Hepatic stellate cell (primary cell): ENCODE measurements around the gene DLGAP1.

Experiments
- DNase-seq: peaks from one replicate; pipeline ENCODE4 v3.0.0; 2011; ENCODE audit warnings: low spot score

The DLGAP1 gene

DNA sequence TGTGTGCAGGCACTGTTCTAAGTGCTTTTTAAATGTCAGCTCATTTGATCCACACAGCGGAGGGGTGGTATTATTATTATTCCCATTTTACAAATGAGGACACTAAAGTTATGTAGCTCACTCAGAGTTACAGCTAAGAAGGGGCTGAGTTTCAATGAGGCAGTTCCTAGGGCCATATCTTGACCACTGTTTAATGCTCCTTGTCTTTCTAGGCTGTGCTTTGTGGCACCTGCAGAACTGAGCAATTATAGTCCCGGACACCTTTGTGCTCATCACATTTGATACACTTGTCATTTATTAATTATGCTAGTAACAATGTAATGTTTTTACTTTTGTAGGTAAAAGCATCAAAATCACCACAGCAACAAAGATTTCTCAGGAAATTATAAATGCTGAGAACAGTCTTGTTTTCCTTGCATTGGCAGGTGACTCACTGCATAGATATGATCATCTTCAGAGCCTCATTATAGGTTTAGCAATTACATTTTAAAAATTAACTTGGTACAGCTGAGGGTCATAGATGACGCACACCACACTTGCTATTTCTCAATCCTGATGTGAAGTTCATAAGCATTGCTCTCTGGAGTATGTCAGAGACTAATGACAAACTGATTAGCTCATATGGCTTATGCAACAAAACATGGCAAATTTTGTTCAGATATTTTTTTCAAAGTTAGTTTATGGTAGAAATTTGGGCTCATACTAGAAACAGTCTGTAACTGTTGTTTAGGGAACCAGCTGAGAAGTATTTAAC lies 638.3 kb downstream of the DLGAP1 start:
- no peak for DNase-seq

DNA sequence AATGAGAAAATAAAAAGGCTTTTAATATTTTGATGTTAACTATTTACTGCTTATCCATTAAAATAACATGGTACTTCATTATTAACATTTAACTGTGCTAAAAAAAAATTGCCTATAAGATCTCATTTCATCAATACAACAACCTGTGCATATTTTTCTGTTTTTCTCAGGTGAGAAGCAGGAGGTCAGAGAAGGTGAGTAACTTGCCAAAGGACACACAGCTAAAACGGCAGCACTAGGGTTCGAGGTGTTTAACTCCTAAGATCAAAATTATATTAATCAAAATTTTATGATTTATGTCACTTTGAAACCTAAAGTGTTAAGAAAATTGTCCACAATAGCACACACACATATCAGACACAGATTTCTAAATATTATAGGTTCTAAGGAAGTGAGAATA lies 639.1 kb downstream of the DLGAP1 start:
- DNase-seq, result no peak

GRCh38 chr18:3814816-3815215 lies 640.3 kb downstream of the DLGAP1 start:
- DNase-seq, result no peak

GRCh38 chr18:3810296-3810695 lies 644.8 kb downstream of the DLGAP1 start:
- DNase-seq, result no peak

GRCh38 chr18:3808985-3809780 lies 645.9 kb downstream of the DLGAP1 start:
- DNase-seq, result no peak

GRCh38 chr18:3806656-3807055 lies 648.5 kb downstream of the DLGAP1 start:
- DNase-seq, result no peak

DNA sequence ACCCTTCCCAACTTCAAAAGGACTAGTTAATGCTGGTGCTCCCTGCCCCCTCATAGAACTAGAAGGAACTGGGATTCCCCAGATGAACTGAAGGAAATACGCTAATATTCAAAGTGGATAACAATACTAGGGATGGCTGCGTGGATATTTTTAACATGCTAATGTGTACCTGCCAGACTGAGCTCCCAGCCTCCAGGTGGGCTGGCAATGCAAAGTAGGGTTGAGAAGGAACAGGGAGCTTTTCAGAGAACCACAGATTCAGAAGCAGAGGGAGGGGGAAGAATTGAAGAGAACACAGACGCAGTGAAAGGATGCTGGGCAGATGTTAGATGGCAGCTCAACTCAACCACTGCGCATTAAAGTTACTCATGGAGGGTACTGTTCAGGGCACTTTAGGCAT lies 650.8 kb downstream of the DLGAP1 start:
- no peak for DNase-seq

GRCh38 chr18:3803350-3803749 lies 651.8 kb downstream of the DLGAP1 start:
- no peak for DNase-seq

GRCh38 chr18:3799515-3799914 lies 655.6 kb downstream of the DLGAP1 start:
- DNase-seq, result no peak

- no peak for DNase-seq
Observed at GRCh38 chr18:3798032-3798431, 657.1 kb downstream of the DLGAP1 start.

GRCh38 chr18:3796434-3796833 lies 658.7 kb downstream of the DLGAP1 start:
- DNase-seq, result no peak

- DNase-seq, result no peak
Observed at GRCh38 chr18:3794537-3795348, 660.4 kb downstream of the DLGAP1 start.

GRCh38 chr18:3793545-3793944 lies 661.6 kb downstream of the DLGAP1 start:
- DNase-seq, result no peak

DNA sequence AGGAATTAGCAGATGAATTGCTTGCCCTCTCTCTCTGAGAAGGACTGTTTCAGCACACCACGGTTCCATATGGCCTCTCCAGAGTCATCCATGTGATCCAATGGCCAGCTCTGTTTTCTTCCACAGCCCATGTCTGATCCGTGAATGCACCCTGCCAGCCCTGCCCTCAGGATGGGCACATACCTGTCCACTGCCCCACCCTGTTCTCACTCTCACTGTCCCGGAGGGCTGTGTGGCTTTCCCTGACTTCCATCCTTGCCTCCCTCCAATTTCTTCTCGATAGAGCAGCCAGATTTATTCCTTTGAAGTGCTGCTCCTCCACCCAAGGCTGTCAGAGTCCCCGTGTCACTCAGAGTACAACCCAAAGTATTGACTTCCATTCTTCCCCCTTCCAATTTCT lies 662.0 kb downstream of the DLGAP1 start:
- DNase-seq, result no peak

GRCh38 chr18:3792711-3793110 lies 662.4 kb downstream of the DLGAP1 start:
- no peak for DNase-seq

- no peak for DNase-seq
Observed at GRCh38 chr18:3791238-3791637, 663.9 kb downstream of the DLGAP1 start.

- no peak for DNase-seq
Observed at GRCh38 chr18:3790703-3791102, 664.4 kb downstream of the DLGAP1 start.

GRCh38 chr18:3789525-3789924 lies 665.6 kb downstream of the DLGAP1 start:
- DNase-seq, result no peak

GRCh38 chr18:3784949-3785348 lies 670.2 kb downstream of the DLGAP1 start:
- no peak for DNase-seq

GRCh38 chr18:3782901-3783300 lies 672.2 kb downstream of the DLGAP1 start:
- no peak for DNase-seq

DNA sequence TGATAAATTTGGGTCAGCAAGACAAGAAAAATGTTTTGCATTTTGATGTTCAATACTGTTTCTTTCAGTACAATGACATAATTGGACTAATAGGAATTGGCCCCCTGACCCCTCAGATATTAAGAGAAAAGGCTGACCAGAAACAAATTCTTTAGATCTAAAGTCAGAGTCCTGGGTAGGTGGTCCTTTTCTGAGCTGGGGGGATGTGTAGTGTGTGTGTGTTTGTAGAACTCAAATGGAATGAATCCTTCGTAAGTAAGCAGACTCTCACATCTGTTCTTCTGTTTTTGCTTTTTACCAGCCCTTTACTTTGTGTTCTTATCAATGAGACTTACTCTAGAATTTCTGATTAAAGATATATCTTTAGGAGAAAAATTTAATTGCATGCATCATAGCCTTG lies 677.4 kb downstream of the DLGAP1 start:
- DNase-seq, result no peak

- DNase-seq, result no peak
Observed at GRCh38 chr18:3777122-3777521, 678.0 kb downstream of the DLGAP1 start.

GRCh38 chr18:3775996-3776395 lies 679.1 kb downstream of the DLGAP1 start:
- DNase-seq, result no peak
